GM23338 (cell line): Measurements from ENCODE around the gene NPEPL1. TPM values are rescaled to one million over a fixed set of nuclear protein-coding genes. Genes with fewer than 3 reads are reported as not detected.

Experiments
- ATAC-seq: fragments of 200-7000 bp; cut with Tn5 transposase; 3 replicates; pipeline ENCODE4 v1.9.1; 2020
- DNase-seq: peaks from one replicate; pipeline ENCODE4 v3.0.0-alpha.2; 2015; ENCODE audit warnings: low spot score
- H2AFZ ChIP-seq: fragments of 200-600 bp; sonication (generic); 2 replicates; pipeline ENCODE4 v1.8.0; 2016; ENCODE audit warnings: antibody characterized with exemption, mild to moderate bottlenecking, moderate library complexity
- H3F3A ChIP-seq: fragments of 200-600 bp; sonication (generic); replicated peaks from 2 replicates; pipeline ENCODE4 v1.8.0; 2017; ENCODE audit warnings: antibody characterized with exemption, mixed run types, low read depth
- H3K27ac ChIP-seq: fragments of 200-600 bp; sonication (generic); 2 replicates; pipeline ENCODE4 v1.6.1; 2016; ENCODE audit warnings: low read depth
- H3K27me3 ChIP-seq: fragments of 200-600 bp; sonication (generic); 2 replicates; pipeline ENCODE4 v1.8.0; 2016; ENCODE audit warnings: mild to moderate bottlenecking, mixed run types, moderate library complexity; ENCODE audit not compliant: insufficient read depth
- H3K36me3 ChIP-seq: fragments of 200-600 bp; sonication (generic); 2 replicates; pipeline ENCODE4 v1.8.0; 2016; ENCODE audit warnings: mild to moderate bottlenecking; ENCODE audit not compliant: insufficient read depth
- H3K4me1 ChIP-seq: fragments of 200-600 bp; sonication (generic); 2 replicates; pipeline ENCODE4 v1.8.0; 2016; ENCODE audit warnings: mild to moderate bottlenecking, moderate library complexity; ENCODE audit not compliant: insufficient read depth
- H3K4me2 ChIP-seq: fragments of 200-600 bp; sonication (generic); 2 replicates; pipeline ENCODE4 v1.7.1; 2017; ENCODE audit warnings: mixed run types
- H3K4me3 ChIP-seq: fragments of 200-600 bp; sonication (generic); 2 replicates; pipeline ENCODE4 v1.6.1; 2016; ENCODE audit warnings: mixed run types
- H3K79me2 ChIP-seq: fragments of 200-600 bp; sonication (generic); replicated peaks from 2 replicates; pipeline ENCODE4 v1.8.0; 2017; ENCODE audit warnings: mild to moderate bottlenecking; ENCODE audit not compliant: insufficient read depth
- H3K9me2 ChIP-seq: fragments of 200-600 bp; sonication (generic); 2 replicates; pipeline ENCODE4 v1.8.0; 2017; ENCODE audit not compliant: insufficient read depth
- H4K20me1 ChIP-seq: fragments of 200-600 bp; sonication (generic); replicated peaks from 2 replicates; pipeline ENCODE4 v1.8.0; 2017; ENCODE audit warnings: mild to moderate bottlenecking; ENCODE audit not compliant: insufficient read depth
- H3K27ac Mint-ChIP-seq: 2 replicates; pipeline ENCODE4 v1.8.0; 2020; ENCODE audit warnings: inconsistent platforms, mild to moderate bottlenecking, moderate library complexity, mixed read lengths
- H3K27me3 Mint-ChIP-seq: 3 replicates; pipeline ENCODE4 v1.8.0; 2022; ENCODE audit warnings: low read depth, mild to moderate bottlenecking, moderate library complexity, mixed read lengths, inconsistent platforms; ENCODE audit not compliant: insufficient read depth, poor library complexity
- H3K36me3 Mint-ChIP-seq: 3 replicates; pipeline ENCODE4 v1.8.0; 2021; ENCODE audit warnings: low read depth, mild to moderate bottlenecking, inconsistent platforms, moderate library complexity, mixed read lengths
- H3K4me1 Mint-ChIP-seq: 3 replicates; pipeline ENCODE4 v1.8.0; 2020; ENCODE audit warnings: mild to moderate bottlenecking, inconsistent platforms, mixed read lengths
- H3K4me3 Mint-ChIP-seq: 3 replicates; pipeline ENCODE4 v1.8.0; 2021; ENCODE audit warnings: moderate library complexity, mild to moderate bottlenecking, inconsistent platforms, mixed read lengths
- H3K9me3 Mint-ChIP-seq: 3 replicates; pipeline ENCODE4 v1.8.0; 2020; ENCODE audit warnings: moderate library complexity, mild to moderate bottlenecking, inconsistent platforms, mixed read lengths
- CREB1 ChIP-seq: fragments of 250-450 bp; sonication (Bioruptor Pico); IDR thresholded peaks from 2 replicates; pipeline ENCODE4 v1.5.0; 2020; ENCODE audit warnings: low read depth, mild to moderate bottlenecking, moderate library complexity
- EZH2 ChIP-seq: fragments of 200-600 bp; sonication (generic); IDR thresholded peaks from one replicate; pipeline ENCODE4 v1.8.0; 2017; ENCODE audit warnings: antibody characterized with exemption, mild to moderate bottlenecking, low read depth; ENCODE audit not compliant: unreplicated experiment
- JUNB ChIP-seq: IDR thresholded peaks from one replicate; pipeline ENCODE4 v1.6.1; 2016; ENCODE audit warnings: antibody characterized with exemption; ENCODE audit not compliant: unreplicated experiment
- STAT1 ChIP-seq: IDR thresholded peaks from one replicate; pipeline ENCODE4 v1.6.1; 2016; ENCODE audit warnings: antibody characterized with exemption; ENCODE audit not compliant: unreplicated experiment
- ZNF114 ChIP-seq: fragments of 250-450 bp; sonication (Bioruptor Pico); IDR thresholded peaks from 2 replicates; pipeline ENCODE4 v1.5.0; 2020; ENCODE audit warnings: mild to moderate bottlenecking, moderate library complexity
- ZNF331 ChIP-seq: fragments of 250-450 bp; sonication (Bioruptor Pico); IDR thresholded peaks from 2 replicates; pipeline ENCODE4 v1.5.0; 2020; ENCODE audit warnings: low read depth, mild to moderate bottlenecking, moderate library complexity
- ZNF462 ChIP-seq: fragments of 250-450 bp; sonication (Bioruptor Pico); IDR thresholded peaks from 2 replicates; pipeline ENCODE4 v1.5.0; 2020; ENCODE audit warnings: mild to moderate bottlenecking, moderate library complexity
- polyA plus RNA-seq: library from polyadenylated mRNA; unstranded; fragments of >200 nt; fragmentation: Nextera tagmentation; extraction: Ambion mirVana; gene quantifications from 2 replicates; pipeline ENCODE4 v1.2.1, GENCODE V29; 2016
- total RNA-seq: library from RNA; depleted of rRNA; stranded (reverse); fragments of >200 nt; shearing (Covaris generic); gene quantifications from 2 replicates; pipeline ENCODE4 v1.2.3, GENCODE V29; 2014

Gene NPEPL1
- total and polyA plus RNA-seq, 2 experiments from 2014 or later, result 23.5 to 30.0 TPM

DNA sequence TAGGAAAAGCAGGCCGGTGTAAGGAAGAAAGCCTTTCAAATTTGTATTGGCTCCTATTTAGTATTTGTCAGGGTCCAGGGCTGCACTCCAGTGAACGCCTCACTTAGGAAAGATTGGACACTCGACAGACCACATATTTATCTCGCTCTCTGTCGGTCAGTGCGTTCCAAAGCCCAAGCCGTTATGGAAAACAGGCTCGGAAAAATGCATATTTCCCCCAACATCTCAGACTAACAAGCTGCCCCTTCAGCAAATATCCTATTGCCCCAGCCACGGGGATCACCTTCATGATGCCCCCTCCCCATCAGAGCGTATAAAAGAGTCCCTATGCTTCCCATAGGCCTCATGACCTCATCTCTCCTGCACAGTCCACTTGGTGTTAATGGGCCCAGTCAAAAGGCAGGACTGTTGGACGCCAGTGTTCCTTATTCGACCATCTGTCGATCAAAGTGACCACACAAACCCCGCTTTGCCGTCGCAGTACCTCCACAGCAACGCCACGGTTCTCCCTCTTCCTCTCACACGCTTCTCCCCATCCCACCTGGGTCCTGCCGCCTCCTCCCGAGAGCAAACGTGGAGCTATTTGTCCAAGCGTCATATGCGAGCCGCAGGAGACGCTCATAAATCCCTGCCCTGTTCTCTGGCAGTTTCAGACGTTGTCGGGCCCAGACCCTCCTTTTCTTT is 63.3 kb downstream of the NPEPL1 start:
- peaks cover 22% of the 10 kb centered on the region for H3K27me3 Mint-ChIP-seq
- Histone ChIP-seq H2AFZ (no peak overlapping the region), H3K9me2 (peaks cover 26% of the 10 kb centered on the region), H3K27me3 (peaks cover 2% of the 10 kb centered on the region; the same call in 1 of the 2 replicates), H4K20me1 (no peaks in the 10 kb centered on the region), H3K36me3 (0 out of 2 replicates have a peak, but pooled peaks cover 3% of the 10 kb centered on the region), H3K4me3 (no peak overlapping the region), H3K4me1 (peaks cover 22% of the 10 kb centered on the region), H3K4me2 (no peak overlapping the region), H3K27ac (no peak overlapping the region), H3F3A (peaks cover 6% of the 10 kb centered on the region; the same call in 1 of the 2 replicates), H3K79me2 (no peaks in the 10 kb centered on the region)
- no peaks in the 10 kb centered on the region; the same call in 2 of the 3 replicates for H3K9me3 Mint-ChIP-seq
- TF ChIP-seq ZNF114 (CRISPR knock-in tag), result no peak
- TF ChIP-seq ZNF331 (CRISPR knock-in tag), result no peak
- no peak for TF ChIP-seq JUNB
- TF ChIP-seq STAT1, result no peak
- no peak for TF ChIP-seq ZNF462
- TF ChIP-seq EZH2, result no peak
- TF ChIP-seq CREB1 (CRISPR knock-in tag), result no peak
- H3K4me3 Mint-ChIP-seq, result no peak overlapping the region
- peaks cover 40% of the 10 kb centered on the region for H3K4me1 Mint-ChIP-seq
- DNase-seq (no peak), ATAC-seq (no peak)
- peaks cover 7% of the 10 kb centered on the region for H3K36me3 Mint-ChIP-seq
- H3K27ac Mint-ChIP-seq, result no peak overlapping the region
